Measurements from ENCODE around the gene GPR142. TPM values are rescaled to one million over a fixed set of nuclear protein-coding genes. Genes with fewer than 3 reads are reported as not detected.

The GPR142 gene
- total and polyA plus RNA-seq, 2 of the 13 experiments (the other 11 are each of a cell fraction or from before 2014, with no cell fraction given) = not detected

DNA sequence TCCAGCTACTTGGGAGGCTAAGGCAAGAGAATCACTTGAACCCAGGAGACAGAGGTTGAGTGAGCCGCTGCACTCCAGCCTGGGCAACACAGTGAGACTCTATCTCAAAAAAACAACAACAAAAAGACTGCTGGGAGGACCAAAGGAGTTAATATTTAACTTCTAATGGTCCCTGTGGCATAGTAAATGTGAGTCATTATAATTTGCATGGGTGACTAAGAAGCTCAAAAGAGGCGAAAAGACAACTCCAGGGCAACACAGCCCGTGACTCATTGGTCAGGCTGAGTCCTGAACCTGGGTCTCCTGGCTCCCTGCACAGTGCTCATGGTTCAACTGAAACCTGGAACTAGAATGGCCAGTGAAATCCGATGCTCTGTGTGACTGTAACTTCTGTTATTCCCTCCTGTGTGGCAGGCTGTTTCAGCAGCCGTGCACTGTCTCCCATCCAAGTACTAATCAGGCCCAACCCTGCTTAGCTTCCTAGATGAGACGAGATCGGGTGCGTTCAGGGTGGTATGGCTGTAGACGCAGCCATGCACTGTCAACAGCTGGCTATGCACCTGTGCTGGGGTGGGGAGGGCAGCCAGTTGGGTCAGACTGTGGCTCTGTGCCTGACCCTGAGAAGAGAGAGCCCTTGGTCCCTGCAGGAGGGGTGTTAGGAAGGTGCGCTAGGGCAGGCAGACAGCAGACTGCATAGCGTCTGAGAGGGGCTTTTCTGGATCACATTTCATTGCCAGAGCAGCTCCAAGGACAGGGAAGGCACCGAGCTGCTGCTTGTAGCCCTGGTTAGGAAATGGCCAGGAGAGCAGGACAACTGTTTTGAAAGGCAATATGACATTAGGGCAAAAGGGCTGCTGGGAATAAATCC is 50.1 kb downstream of the GPR142 start (continued):
- TF ChIP-seq, protein P1, sequence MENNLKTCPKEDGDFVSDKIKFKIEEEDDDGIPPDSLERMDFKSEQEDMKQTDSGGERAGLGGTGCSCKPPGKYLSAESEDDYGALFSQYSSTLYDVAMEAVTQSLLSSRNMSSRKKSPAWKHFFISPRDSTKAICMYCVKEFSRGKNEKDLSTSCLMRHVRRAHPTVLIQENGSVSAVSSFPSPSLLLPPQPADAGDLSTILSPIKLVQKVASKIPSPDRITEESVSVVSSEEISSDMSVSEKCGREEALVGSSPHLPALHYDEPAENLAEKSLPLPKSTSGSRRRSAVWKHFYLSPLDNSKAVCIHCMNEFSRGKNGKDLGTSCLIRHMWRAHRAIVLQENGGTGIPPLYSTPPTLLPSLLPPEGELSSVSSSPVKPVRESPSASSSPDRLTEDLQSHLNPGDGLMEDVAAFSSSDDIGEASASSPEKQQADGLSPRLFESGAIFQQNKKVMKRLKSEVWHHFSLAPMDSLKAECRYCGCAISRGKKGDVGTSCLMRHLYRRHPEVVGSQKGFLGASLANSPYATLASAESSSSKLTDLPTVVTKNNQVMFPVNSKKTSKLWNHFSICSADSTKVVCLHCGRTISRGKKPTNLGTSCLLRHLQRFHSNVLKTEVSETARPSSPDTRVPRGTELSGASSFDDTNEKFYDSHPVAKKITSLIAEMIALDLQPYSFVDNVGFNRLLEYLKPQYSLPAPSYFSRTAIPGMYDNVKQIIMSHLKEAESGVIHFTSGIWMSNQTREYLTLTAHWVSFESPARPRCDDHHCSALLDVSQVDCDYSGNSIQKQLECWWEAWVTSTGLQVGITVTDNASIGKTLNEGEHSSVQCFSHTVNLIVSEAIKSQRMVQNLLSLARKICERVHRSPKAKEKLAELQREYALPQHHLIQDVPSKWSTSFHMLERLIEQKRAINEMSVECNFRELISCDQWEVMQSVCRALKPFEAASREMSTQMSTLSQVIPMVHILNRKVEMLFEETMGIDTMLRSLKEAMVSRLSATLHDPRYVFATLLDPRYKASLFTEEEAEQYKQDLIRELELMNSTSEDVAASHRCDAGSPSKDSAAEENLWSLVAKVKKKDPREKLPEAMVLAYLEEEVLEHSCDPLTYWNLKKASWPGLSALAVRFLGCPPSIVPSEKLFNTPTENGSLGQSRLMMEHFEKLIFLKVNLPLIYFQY (CRISPR knock-in tag; IDR thresholded peaks at IDR 0.05; ENCODE audit: borderline replicate concordance) = no peak; the same call in 1 of the 2 replicates
- TF ChIP-seq ZNF253 (CRISPR knock-in tag; IDR thresholded peaks at IDR 0.05; ENCODE audit: borderline replicate concordance) (no peak), ESRRA (CRISPR knock-in tag; IDR thresholded peaks at IDR 0.05; ENCODE audit: low read depth) (no peak), ZNF251 (CRISPR knock-in tag; IDR thresholded peaks at IDR 0.05) (no peak), SMAD9 (CRISPR knock-in tag; IDR thresholded peaks at IDR 0.05) (no peak), SATB2 (CRISPR knock-in tag; IDR thresholded peaks at IDR 0.05) (no peak), SYNCRIP (IDR thresholded peaks at IDR 0.05; ENCODE audit: insufficient read depth, low read depth, low read length) (no peak), CCAR2 (optimal IDR thresholded peaks at IDR 0.05; ENCODE audit: low read depth, low read length) (no peak), ELF3 (CRISPR knock-in tag; IDR thresholded peaks at IDR 0.05) (0 out of 2 replicates have a peak, but pooled peaks have one; percentile 15), ZNF598 (CRISPR knock-in tag; IDR thresholded peaks at IDR 0.05; ENCODE audit: borderline replicate concordance) (peak; percentile 75; the same call in 1 of the 2 replicates), FOXP1 (IDR thresholded peaks at IDR 0.05) (peak; percentile 55; the same call in 1 of the 2 replicates), FOXP1 (CRISPR knock-in tag; IDR thresholded peaks at IDR 0.05) (peak; percentile 69), ZNF740 (CRISPR knock-in tag; IDR thresholded peaks at IDR 0.05) (peak; percentile 63), DNMT3B (CRISPR knock-in tag; conservative IDR thresholded peaks at IDR 0.05) (0 out of 2 replicates have a peak, but pooled peaks have one; percentile 18)
- TF ChIP-seq, protein P2, sequence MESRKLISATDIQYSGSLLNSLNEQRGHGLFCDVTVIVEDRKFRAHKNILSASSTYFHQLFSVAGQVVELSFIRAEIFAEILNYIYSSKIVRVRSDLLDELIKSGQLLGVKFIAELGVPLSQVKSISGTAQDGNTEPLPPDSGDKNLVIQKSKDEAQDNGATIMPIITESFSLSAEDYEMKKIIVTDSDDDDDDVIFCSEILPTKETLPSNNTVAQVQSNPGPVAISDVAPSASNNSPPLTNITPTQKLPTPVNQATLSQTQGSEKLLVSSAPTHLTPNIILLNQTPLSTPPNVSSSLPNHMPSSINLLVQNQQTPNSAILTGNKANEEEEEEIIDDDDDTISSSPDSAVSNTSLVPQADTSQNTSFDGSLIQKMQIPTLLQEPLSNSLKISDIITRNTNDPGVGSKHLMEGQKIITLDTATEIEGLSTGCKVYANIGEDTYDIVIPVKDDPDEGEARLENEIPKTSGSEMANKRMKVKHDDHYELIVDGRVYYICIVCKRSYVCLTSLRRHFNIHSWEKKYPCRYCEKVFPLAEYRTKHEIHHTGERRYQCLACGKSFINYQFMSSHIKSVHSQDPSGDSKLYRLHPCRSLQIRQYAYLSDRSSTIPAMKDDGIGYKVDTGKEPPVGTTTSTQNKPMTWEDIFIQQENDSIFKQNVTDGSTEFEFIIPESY (CRISPR knock-in tag; IDR thresholded peaks at IDR 0.05) = no peak
- TF ChIP-seq, protein P3, sequence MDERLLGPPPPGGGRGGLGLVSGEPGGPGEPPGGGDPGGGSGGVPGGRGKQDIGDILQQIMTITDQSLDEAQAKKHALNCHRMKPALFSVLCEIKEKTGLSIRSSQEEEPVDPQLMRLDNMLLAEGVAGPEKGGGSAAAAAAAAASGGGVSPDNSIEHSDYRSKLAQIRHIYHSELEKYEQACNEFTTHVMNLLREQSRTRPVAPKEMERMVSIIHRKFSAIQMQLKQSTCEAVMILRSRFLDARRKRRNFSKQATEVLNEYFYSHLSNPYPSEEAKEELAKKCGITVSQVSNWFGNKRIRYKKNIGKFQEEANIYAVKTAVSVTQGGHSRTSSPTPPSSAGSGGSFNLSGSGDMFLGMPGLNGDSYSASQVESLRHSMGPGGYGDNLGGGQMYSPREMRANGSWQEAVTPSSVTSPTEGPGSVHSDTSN (CRISPR knock-in tag; IDR thresholded peaks at IDR 0.05) = no peak
- TF ChIP-seq, protein P4, sequence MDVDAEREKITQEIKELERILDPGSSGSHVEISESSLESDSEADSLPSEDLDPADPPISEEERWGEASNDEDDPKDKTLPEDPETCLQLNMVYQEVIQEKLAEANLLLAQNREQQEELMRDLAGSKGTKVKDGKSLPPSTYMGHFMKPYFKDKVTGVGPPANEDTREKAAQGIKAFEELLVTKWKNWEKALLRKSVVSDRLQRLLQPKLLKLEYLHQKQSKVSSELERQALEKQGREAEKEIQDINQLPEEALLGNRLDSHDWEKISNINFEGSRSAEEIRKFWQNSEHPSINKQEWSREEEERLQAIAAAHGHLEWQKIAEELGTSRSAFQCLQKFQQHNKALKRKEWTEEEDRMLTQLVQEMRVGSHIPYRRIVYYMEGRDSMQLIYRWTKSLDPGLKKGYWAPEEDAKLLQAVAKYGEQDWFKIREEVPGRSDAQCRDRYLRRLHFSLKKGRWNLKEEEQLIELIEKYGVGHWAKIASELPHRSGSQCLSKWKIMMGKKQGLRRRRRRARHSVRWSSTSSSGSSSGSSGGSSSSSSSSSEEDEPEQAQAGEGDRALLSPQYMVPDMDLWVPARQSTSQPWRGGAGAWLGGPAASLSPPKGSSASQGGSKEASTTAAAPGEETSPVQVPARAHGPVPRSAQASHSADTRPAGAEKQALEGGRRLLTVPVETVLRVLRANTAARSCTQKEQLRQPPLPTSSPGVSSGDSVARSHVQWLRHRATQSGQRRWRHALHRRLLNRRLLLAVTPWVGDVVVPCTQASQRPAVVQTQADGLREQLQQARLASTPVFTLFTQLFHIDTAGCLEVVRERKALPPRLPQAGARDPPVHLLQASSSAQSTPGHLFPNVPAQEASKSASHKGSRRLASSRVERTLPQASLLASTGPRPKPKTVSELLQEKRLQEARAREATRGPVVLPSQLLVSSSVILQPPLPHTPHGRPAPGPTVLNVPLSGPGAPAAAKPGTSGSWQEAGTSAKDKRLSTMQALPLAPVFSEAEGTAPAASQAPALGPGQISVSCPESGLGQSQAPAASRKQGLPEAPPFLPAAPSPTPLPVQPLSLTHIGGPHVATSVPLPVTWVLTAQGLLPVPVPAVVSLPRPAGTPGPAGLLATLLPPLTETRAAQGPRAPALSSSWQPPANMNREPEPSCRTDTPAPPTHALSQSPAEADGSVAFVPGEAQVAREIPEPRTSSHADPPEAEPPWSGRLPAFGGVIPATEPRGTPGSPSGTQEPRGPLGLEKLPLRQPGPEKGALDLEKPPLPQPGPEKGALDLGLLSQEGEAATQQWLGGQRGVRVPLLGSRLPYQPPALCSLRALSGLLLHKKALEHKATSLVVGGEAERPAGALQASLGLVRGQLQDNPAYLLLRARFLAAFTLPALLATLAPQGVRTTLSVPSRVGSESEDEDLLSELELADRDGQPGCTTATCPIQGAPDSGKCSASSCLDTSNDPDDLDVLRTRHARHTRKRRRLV (CRISPR knock-in tag; IDR thresholded peaks at IDR 0.05) = no peak

Data from HepG2 (cell line).